Esophagus muscularis mucosa (tissue), 4 donors: Measurements from ENCODE around the gene IL17REL. TPM values are rescaled to one million over a fixed set of nuclear protein-coding genes. Genes with fewer than 3 reads are reported as not detected.

Experiments
- DNase-seq: peaks from one replicate; pipeline ENCODE4 v3.0.0-alpha.2; 2017; ENCODE audit errors: extremely low spot score
- H3K27ac ChIP-seq, 4 donors: fragments of 200-600 bp; sonication (generic); replicated peaks in 1 of 4; 1 replicate in 3 of 4; 2 replicates in 1 of 4; pipeline ENCODE4 v1.5.1; 2016 to 2019; ENCODE audit warnings: mild to moderate bottlenecking in 1 of 4
- H3K27me3 ChIP-seq, 4 donors: fragments of 200-600 bp; sonication (generic); one replicate each; pipeline versions ENCODE4 v1.5.1 to v1.6.0; 2016 to 2019
- H3K36me3 ChIP-seq, 4 donors: fragments of 200-600 bp; sonication (generic); one replicate each; pipeline ENCODE4 v1.5.1; 2016 to 2019
- H3K4me1 ChIP-seq, 4 donors: fragments of 200-600 bp; sonication (generic); one replicate each; pipeline ENCODE4 v1.5.1; 2016 to 2019
- H3K4me3 ChIP-seq, 4 donors: fragments of 200-600 bp; sonication (generic); 1 replicate in 2 of 4; 2 replicates in 2 of 4; pipeline ENCODE4 v1.5.1; 2016 to 2019; ENCODE audit warnings: mild to moderate bottlenecking in 4 of 4, moderate library complexity in 1 of 4
- H3K9me3 ChIP-seq, 4 donors: fragments of 200-600 bp; sonication (generic); 1 replicate in 3 of 4; 2 replicates in 1 of 4; pipeline ENCODE4 v1.5.1; 2016 to 2019
- EP300 ChIP-seq: sonication (generic); formaldehyde crosslinking; IDR thresholded peaks from one replicate; pipeline ENCODE4 v1.6.1; 2017; ENCODE audit warnings: antibody characterized with exemption
- POLR2A ChIP-seq: fragments of 450-650 bp; IDR thresholded peaks from one replicate; pipeline ENCODE4 v1.6.1; 2017; ENCODE audit warnings: antibody characterized with exemption, moderate library complexity, mild to moderate bottlenecking, low read depth
- POLR2AphosphoS5 ChIP-seq, 2 donors: sonication (generic); formaldehyde crosslinking; IDR thresholded peaks; one replicate each; pipeline ENCODE4 v1.6.1; 2017; ENCODE audit warnings: antibody characterized with exemption in 2 of 2
- WGBS: methylation state at CpG from one replicate; pipeline ENCODE4 v1.1.5; 2018; 5-methylcytosine and 5-hydroxymethylcytosine counted together
- intact Hi-C: fragments of 100-400 bp; cut with DNase I; formaldehyde crosslinking; loops from one replicate; pipeline ENCODE4 v1.15.1; 2023
- total RNA-seq, 4 donors: library from RNA; depleted of rRNA; stranded (reverse); fragments of >200 nt; gene quantifications; one replicate each; pipeline versions ENCODE4 v1.1.0 to v1.2.1, GENCODE V29; 2016
- TF ChIP-seq, protein P1 (sequence below), 3 experiments: fragments of 200-600 bp in 2 of 3; fragments of 450-650 bp in 1 of 3; sonication (generic) in 2 of 3; IDR thresholded peaks; one replicate each; pipeline ENCODE4 v1.5.1; 2017 to 2019; ENCODE audit warnings: antibody characterized with exemption in 3 of 3, mild to moderate bottlenecking in 2 of 3, moderate library complexity in 1 of 3

Gene IL17REL
- total RNA-seq, result not detected

DNA sequence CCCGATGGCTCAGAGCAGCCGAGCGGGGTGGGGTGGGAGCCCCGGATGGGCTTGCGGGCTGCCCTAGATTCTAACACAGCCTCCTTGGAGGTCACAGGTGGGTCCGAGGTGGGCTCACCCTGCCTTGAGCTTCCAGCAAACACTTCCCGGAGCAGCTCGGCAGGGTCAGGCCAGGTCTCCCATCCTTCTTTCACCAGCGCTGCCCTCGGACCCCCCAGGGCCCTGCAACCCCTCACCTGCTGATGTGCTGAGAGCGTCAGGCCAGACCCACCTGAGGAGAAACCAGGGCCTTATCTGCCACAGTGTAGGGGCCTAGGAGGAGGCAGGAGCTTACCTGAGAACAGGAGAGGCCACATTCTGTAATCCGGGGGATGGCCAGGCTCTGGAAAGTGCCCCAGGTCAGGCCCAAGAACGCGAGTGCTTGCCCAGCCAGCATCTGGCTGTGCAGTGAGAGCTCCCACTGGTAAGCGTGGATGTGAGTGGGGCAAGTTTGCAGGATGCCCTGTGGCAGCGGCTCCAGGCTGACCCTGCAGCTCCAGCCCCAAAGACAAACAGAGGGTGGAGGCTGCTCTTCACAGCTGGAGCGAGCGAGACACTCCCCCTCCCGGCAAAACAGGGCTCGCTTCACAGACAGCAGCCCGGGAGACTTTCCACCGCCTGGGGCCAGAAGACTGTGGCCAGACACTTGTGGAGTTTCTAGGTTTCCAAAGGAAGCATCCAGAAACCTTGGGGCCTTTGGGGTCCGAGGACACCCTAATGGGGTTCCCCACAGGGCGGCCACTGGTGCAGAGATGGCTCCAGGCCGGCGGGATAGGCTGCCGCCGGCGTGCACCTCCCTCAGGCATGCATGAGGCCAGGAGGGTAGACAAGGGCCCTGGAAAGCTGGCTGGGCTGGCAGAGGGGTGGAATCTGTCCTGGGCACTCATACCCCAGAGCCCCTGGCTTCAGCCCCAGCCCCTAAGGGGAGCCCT is at the start of gene IL17REL:
IL17REL (minus strand) TSS at position 555 of the 971 bp plus-strand sequence; CDS start at position 436, 119 bp downstream.
- TF ChIP-seq, protein P1, sequence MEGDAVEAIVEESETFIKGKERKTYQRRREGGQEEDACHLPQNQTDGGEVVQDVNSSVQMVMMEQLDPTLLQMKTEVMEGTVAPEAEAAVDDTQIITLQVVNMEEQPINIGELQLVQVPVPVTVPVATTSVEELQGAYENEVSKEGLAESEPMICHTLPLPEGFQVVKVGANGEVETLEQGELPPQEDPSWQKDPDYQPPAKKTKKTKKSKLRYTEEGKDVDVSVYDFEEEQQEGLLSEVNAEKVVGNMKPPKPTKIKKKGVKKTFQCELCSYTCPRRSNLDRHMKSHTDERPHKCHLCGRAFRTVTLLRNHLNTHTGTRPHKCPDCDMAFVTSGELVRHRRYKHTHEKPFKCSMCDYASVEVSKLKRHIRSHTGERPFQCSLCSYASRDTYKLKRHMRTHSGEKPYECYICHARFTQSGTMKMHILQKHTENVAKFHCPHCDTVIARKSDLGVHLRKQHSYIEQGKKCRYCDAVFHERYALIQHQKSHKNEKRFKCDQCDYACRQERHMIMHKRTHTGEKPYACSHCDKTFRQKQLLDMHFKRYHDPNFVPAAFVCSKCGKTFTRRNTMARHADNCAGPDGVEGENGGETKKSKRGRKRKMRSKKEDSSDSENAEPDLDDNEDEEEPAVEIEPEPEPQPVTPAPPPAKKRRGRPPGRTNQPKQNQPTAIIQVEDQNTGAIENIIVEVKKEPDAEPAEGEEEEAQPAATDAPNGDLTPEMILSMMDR (IDR thresholded peaks at IDR 0.05), result no peak
- TF ChIP-seq POLR2AphosphoS5 (IDR thresholded peaks at IDR 0.05), result no peak
- TF ChIP-seq EP300, result no peak
- TF ChIP-seq POLR2A, result no peak
- H3K27me3 ChIP-seq, result peaks cover 4 to 87% (median 70%) of the 10 kb centered on the region in 4 donors
- no peak within 1 kb of the TSS for H3K4me3 ChIP-seq
- no peak within 1 kb of the TSS for H3K27ac ChIP-seq
- no peaks in the 10 kb centered on the region for H3K9me3 ChIP-seq
- no peak for DNase-seq
- peaks cover 7 to 32% (median 22%) of the 10 kb centered on the region in 4 donors for H3K4me1 ChIP-seq
- WGBS, result 54% methylated on average over 14 of the region's 29 CpGs
- intact Hi-C loops, result no loop called here
- no peaks in the 10 kb centered on the region for H3K36me3 ChIP-seq

DNA sequence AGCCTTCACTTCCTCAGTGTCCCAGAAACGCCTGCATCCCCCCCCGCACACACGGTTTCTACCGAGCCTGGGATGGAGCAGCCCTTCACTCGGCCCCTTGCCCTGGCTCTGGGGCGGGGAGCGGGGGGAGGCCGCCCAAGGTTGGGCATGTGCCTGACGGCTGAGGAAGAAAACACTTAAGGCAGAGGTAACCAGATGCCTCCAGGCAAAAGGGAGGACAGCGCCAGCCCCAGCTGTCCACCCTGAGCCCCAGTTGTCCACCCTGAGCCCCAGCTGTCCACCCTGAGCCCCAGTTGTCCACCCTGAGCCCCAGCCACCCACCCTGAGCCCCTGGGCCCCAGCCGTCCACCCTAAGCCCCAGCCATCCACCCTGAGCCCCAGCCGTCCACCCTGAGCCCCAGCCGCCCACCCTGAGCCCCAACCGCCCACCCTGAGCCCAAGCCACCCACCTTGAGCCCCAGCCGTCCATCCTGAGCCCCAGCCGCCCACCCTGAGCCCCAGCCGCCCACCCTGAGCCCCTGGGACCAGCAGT is 49.3 kb upstream of the IL17REL start:
- TF ChIP-seq POLR2A, result no peak
- TF ChIP-seq, protein P1 (IDR thresholded peaks at IDR 0.05), result no peak
- no peak for TF ChIP-seq POLR2AphosphoS5 (IDR thresholded peaks at IDR 0.05)
- TF ChIP-seq EP300, result no peak
- intact Hi-C loops, result no loop called here
- H3K27ac ChIP-seq, result no peak overlapping the region
- H3K9me3 ChIP-seq, result no peaks in the 10 kb centered on the region
- no peaks in the 10 kb centered on the region for H3K36me3 ChIP-seq
- WGBS, result 63% methylated on average over 10 of the region's 17 CpGs
- no peak overlapping the region for H3K4me3 ChIP-seq
- peaks cover 0 to 85% (median 19%) of the 10 kb centered on the region in 4 donors for H3K27me3 ChIP-seq
- no peak for DNase-seq
- peaks cover 13 to 20% (median 14%) of the 10 kb centered on the region in 4 donors for H3K4me1 ChIP-seq

DNA sequence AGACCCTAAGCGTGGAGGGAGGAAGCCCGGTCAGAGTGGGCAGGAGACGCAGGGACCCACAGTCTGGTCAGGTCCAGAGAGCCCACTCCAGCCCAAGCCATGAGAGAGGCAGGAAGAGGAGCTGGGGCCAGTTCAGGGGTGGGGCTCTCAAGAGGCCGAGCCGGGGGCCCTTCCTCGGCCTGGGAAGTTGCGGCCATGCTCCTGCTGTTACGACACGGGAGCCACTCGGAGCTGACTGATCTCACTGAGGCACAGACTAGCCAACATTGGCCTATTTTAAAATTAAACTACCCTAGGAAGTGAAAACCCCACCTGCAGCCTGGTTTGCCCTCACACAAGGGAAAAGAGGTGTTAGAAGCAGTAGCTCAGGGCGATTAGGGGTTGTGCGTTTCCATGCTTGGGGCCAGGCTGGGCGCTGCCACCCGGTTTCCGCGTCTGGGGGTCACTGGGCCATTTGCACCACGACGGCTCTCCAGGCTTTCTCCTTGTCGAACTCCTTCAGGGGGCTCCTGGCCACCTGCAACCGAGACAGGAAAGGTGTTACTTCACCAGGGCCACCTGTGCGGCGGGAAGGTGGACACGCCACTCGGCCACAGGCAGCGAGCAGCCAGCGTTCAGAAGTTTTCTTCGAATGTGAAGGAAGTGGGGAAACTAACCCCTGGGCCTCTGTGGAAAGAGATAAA is 48.7 kb upstream of the IL17REL start:
- H3K27me3 ChIP-seq, result peaks cover 0 to 91% (median 19%) of the 10 kb centered on the region in 4 donors
- H3K9me3 ChIP-seq, result no peaks in the 10 kb centered on the region
- no peak for DNase-seq
- no peak for TF ChIP-seq POLR2AphosphoS5 (IDR thresholded peaks at IDR 0.05)
- TF ChIP-seq, protein P1 (IDR thresholded peaks at IDR 0.05), result no peak
- TF ChIP-seq POLR2A, result no peak
- no peak for TF ChIP-seq EP300
- intact Hi-C loops, result no loop called here
- peaks cover 13 to 20% (median 14%) of the 10 kb centered on the region in 4 donors for H3K4me1 ChIP-seq
- H3K4me3 ChIP-seq, result no peak overlapping the region
- H3K27ac ChIP-seq, result no peak overlapping the region
- 73% methylated on average over 23 of the region's 27 CpGs for WGBS
- H3K36me3 ChIP-seq, result no peaks in the 10 kb centered on the region

DNA sequence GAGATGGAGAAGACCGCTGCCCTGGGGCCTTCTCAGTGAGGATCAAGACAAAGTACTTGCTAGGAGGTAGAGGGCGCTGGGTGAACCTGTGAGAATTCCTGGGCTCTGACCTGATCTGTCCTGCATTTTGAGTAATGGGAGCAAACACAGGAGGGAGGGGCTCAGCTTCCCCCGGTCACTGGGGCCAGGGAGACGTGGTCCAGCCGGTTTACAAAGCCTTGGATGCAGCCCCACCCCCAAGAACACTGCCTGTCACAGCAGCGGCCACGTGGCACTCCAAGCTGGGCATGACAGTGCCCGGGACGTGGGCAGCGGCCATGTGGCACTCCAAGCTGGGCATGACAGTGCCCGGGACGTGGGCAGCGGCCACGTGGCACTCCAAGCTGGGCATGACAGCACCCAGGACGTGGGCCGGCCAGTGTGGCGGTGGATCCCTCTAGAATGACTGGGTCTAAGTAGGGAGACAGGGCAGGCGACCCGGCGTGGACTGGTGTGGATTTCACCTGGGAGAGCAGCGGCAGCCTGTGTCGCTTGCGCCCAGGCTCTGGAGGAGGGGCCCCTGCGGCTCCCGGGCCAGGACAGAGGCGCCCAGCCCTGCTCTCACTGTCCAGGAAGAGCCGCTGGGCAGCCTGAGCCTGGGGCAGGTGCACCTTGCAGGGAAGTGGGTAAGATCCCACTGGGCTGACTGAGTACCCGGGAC is 48.0 kb upstream of the IL17REL start:
- Histone ChIP-seq H3K4me1 (peaks cover 13 to 20% (median 14%) of the 10 kb centered on the region in 4 donors), H3K36me3 (no peaks in the 10 kb centered on the region), H3K9me3 (no peaks in the 10 kb centered on the region), H3K27me3 (peaks cover 0 to 91% (median 19%) of the 10 kb centered on the region in 4 donors), H3K27ac (no peak overlapping the region), H3K4me3 (no peak overlapping the region)
- no peak for DNase-seq
- TF ChIP-seq EP300 (no peak), POLR2AphosphoS5 (IDR thresholded peaks at IDR 0.05) (no peak), POLR2A (no peak)
- TF ChIP-seq, protein P1 (IDR thresholded peaks at IDR 0.05), result no peak
- intact Hi-C loops, result no loop called here
- 77% methylated on average over 23 of the region's 28 CpGs for WGBS
